ENCODE data around the gene PRAF2.

DNA sequence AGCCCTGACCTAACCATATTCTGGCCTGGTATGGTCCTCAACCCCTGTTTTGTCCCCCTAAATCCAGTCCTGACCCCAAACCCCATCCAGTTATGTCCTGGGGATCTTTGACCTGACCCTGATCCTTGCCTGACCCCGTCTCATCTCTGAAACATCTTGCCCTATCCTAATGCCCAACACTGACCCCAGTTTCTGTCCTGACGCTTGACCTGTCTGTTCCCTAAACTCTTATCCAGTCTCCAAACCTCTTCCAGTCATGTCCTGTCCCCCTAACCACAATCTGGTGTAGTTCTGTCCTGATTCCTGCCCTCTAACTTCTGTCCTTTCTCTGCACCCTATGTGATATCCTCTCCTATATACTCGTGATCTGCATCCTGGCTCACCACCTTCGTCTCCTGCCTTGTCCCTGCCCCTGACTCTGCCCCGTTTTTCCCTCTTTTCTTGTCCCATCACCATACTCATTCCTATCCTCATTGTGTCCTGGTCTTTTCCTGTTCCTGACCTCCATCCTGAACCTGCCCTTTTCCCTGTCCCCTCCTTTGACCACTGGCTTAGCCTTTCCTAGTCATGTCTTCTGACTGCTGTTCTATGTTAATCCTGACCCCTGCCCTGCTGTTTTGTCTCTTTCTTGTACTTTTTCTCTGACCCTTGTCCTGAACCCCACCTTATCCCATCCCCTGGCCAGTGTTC lies 19.6 kb downstream of the PRAF2 start:
- TF ChIP-seq EP300 (IDR thresholded peaks at IDR 0.05) = no peak
- TF ChIP-seq CTCF (IDR thresholded peaks at IDR 0.05) = no peak
- no peak for TF ChIP-seq POLR2AphosphoS5 (IDR thresholded peaks at IDR 0.05)

Measured in stomach (tissue), 4 donors.